ENCODE data around the gene CLRN2.

DNA sequence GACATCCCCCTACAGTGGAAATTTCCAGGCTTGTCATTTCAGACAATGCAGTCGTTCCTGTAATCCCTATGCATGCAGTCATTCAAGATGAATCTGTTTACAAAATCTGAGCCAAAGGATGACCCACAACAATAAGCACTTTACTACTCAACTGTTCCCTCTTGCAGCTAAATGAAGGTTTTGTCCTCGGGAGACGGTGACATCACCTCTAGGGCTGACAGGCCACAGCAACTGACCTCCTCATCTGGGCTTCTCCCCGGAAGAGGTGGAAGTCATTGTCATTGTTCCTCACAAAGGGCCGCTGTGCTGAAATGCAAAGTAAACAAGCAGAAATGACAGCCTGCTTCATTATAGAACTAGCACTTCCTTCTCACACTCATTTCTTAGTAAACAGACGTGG is 29.2 kb downstream of the CLRN2 start:
- TF ChIP-seq, protein P1, sequence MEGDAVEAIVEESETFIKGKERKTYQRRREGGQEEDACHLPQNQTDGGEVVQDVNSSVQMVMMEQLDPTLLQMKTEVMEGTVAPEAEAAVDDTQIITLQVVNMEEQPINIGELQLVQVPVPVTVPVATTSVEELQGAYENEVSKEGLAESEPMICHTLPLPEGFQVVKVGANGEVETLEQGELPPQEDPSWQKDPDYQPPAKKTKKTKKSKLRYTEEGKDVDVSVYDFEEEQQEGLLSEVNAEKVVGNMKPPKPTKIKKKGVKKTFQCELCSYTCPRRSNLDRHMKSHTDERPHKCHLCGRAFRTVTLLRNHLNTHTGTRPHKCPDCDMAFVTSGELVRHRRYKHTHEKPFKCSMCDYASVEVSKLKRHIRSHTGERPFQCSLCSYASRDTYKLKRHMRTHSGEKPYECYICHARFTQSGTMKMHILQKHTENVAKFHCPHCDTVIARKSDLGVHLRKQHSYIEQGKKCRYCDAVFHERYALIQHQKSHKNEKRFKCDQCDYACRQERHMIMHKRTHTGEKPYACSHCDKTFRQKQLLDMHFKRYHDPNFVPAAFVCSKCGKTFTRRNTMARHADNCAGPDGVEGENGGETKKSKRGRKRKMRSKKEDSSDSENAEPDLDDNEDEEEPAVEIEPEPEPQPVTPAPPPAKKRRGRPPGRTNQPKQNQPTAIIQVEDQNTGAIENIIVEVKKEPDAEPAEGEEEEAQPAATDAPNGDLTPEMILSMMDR (IDR thresholded peaks at IDR 0.05; ENCODE audit: insufficient read depth, low read length) = no peak
- no peak for TF ChIP-seq POLR2AphosphoS5 (IDR thresholded peaks at IDR 0.05; ENCODE audit: low read depth)

Measured in HL-60 (cell line).